Keratinocyte (primary cell): ENCODE results near the gene RXRA. TPM values are rescaled to one million over a fixed set of nuclear protein-coding genes. Genes with fewer than 3 reads are reported as not detected.

Experiments
- DNase-seq: peaks from one replicate; pipeline ENCODE4 v3.0.0-alpha.2; 2011; ENCODE audit warnings: low read depth, missing footprints, low spot score
- FAIRE-seq: peaks from 2 replicates; lab custom pipeline; 2011; peaks lifted over from hg19 to GRCh38; lab: Jason Lieb, UNC
- H2AFZ ChIP-seq: 2 replicates; pipeline ENCODE4 v1.6.0; 2012; ENCODE audit warnings: low read length, control low read depth, inconsistent platforms; ENCODE audit not compliant: control insufficient read depth
- H3K27ac ChIP-seq: 2 replicates; pipeline ENCODE4 v1.5.1; 2011; ENCODE audit warnings: low read length; ENCODE audit not compliant: control insufficient read depth, insufficient read depth
- H3K27me3 ChIP-seq: 3 replicates; pipeline ENCODE4 v1.6.0; 2011; ENCODE audit warnings: low read length; ENCODE audit not compliant: control insufficient read depth, insufficient read depth; ENCODE audit errors: extremely low read depth
- H3K36me3 ChIP-seq, 2 experiments: 2 replicates in 1 of 2; 3 replicates in 1 of 2; pipeline ENCODE4 v1.5.1; 2011; ENCODE audit warnings: low read length in 2 of 2, mild to moderate bottlenecking in 1 of 2; ENCODE audit not compliant: control insufficient read depth in 2 of 2, insufficient read depth in 2 of 2; ENCODE audit errors: extremely low read depth in 1 of 2
- H3K4me1 ChIP-seq: 3 replicates; pipeline ENCODE4 v1.5.1; 2011; ENCODE audit warnings: low read length; ENCODE audit not compliant: control insufficient read depth, insufficient read depth; ENCODE audit errors: extremely low read depth
- H3K4me2 ChIP-seq: 3 replicates; pipeline ENCODE4 v1.6.0; 2011; ENCODE audit warnings: low read depth, low read length; ENCODE audit not compliant: control insufficient read depth, insufficient read depth; ENCODE audit errors: extremely low read depth
- H3K4me3 ChIP-seq, 3 experiments: fragments of 200-600 bp in 1 of 3; sonication (generic) in 1 of 3; 2 replicates in 2 of 3; 3 replicates in 1 of 3; pipeline ENCODE4 v1.5.1; 2011 to 2016; ENCODE audit warnings: low read length in 3 of 3, mild to moderate bottlenecking in 3 of 3, control low read depth in 2 of 3, inconsistent platforms in 1 of 3, low read depth in 1 of 3, mixed read lengths in 1 of 3, mixed run types in 1 of 3, moderate library complexity in 1 of 3; ENCODE audit not compliant: control insufficient read depth in 2 of 3, insufficient read depth in 2 of 3; ENCODE audit errors: extremely low read depth in 1 of 3
- H3K79me2 ChIP-seq: 2 replicates; pipeline ENCODE4 v1.6.0; 2012; ENCODE audit warnings: low read length; ENCODE audit not compliant: control insufficient read depth, insufficient read depth
- H3K9ac ChIP-seq: 3 replicates; pipeline ENCODE4 v1.6.0; 2011; ENCODE audit warnings: low read length; ENCODE audit not compliant: control insufficient read depth, insufficient read depth; ENCODE audit errors: extremely low read depth
- H3K9me1 ChIP-seq: 3 replicates; pipeline ENCODE4 v1.6.0; 2011; ENCODE audit warnings: low read length; ENCODE audit not compliant: control insufficient read depth, insufficient read depth; ENCODE audit errors: extremely low read depth
- H3K9me3 ChIP-seq: 2 replicates; pipeline ENCODE4 v1.5.1; 2012; ENCODE audit warnings: low read depth, low read length; ENCODE audit not compliant: control insufficient read depth
- H4K20me1 ChIP-seq: 3 replicates; pipeline ENCODE4 v1.6.0; 2011; ENCODE audit warnings: low read length; ENCODE audit not compliant: control insufficient read depth, insufficient read depth; ENCODE audit errors: extremely low read depth
- CTCF ChIP-seq, 3 experiments: IDR thresholded peaks in 1 of 3; conservative IDR thresholded peaks in 1 of 3; optimal IDR thresholded peaks in 1 of 3; 2 replicates in 2 of 3; 3 replicates in 1 of 3; pipeline versions ENCODE3 to v1.5.1; 2011; ENCODE audit warnings: low read length in 3 of 3, mild to moderate bottlenecking in 3 of 3, moderate library complexity in 2 of 3, control low read depth in 1 of 3, inconsistent platforms in 1 of 3; ENCODE audit not compliant: insufficient read depth in 2 of 3; ENCODE audit errors: extremely low read depth in 1 of 3
- EZH2 ChIP-seq: IDR thresholded peaks from one replicate; pipeline ENCODE4 v1.6.1; 2012; ENCODE audit warnings: inconsistent platforms, mild to moderate bottlenecking, low read length, moderate library complexity
- dilution Hi-C: fragments of 300-500 bp; cut with MboI; formaldehyde crosslinking; loops from one replicate; pipeline ENCODE4 v1.7.0; 2020; ENCODE audit warnings: low sequenced_read_pairs; ENCODE audit not compliant: extremely low pct_ligation_motif_present
- polyA plus RNA-seq, 5 experiments: library from polyadenylated mRNA; depleted of rRNA in 3 of 5; stranded (reverse) in 3 of 5; stranded (forward) in 1 of 5; unstranded in 1 of 5; fragments of >200 nt; gene quantifications; 1 replicate in 1 of 5; 2 replicates in 3 of 5; 3 replicates in 1 of 5; pipeline versions ENCODE4 v1.2.1 to v1.2.3, GENCODE V29; 2011 to 2012; ENCODE audit warnings: missing spikeins in 2 of 5, low read depth in 1 of 5, low replicate concordance in 1 of 5

RXRA gene
- polyA plus RNA-seq, 1 donor (not counting 4 experiments of a cell fraction or from before 2014, with no cell fraction given): 9.7 TPM

- DNase-seq (no peak), FAIRE-seq (no peak)
- dilution Hi-C loops: no loop called here
- peaks cover 9% of the 10 kb centered on the region for H3K9me1 ChIP-seq
- H4K20me1 ChIP-seq: peaks cover 57% of the 10 kb centered on the region
- peaks cover 3 to 4% of the 10 kb centered on the region in 2 experiments for H3K36me3 ChIP-seq
- no peak for TF ChIP-seq EZH2
- no peak for TF ChIP-seq CTCF (optimal IDR thresholded peaks at IDR 0.05 in 1 of 3, IDR thresholded peaks at IDR 0.05 in 1 of 3, conservative IDR thresholded peaks at IDR 0.05 in 1 of 3; ENCODE audit: extremely low read depth in 1 of 3, insufficient read depth in 2 of 3, low read length in 3 of 3)
- H2AFZ ChIP-seq: no peak overlapping the region
- no peak overlapping the region for H3K9ac ChIP-seq
- H3K9me3 ChIP-seq: no peaks in the 10 kb centered on the region
- no peaks in the 10 kb centered on the region for H3K27me3 ChIP-seq
- no peak overlapping the region for H3K4me3 ChIP-seq
- peaks cover 98% of the 10 kb centered on the region for H3K79me2 ChIP-seq
- H3K4me2 ChIP-seq: no peak overlapping the region
- peaks cover 18% of the 10 kb centered on the region for H3K4me1 ChIP-seq
- H3K27ac ChIP-seq: no peak overlapping the region
Measured at GRCh38 chr9:134337469-134337868, 11.2 kb downstream of the RXRA start.

GRCh38 chr9:134338394-134339182 is 12.3 kb downstream of the RXRA start:
- H3K9me1 ChIP-seq: peaks cover 12% of the 10 kb centered on the region
- H3K79me2 ChIP-seq: peaks cover 97% of the 10 kb centered on the region
- H3K27me3 ChIP-seq: no peaks in the 10 kb centered on the region
- H3K36me3 ChIP-seq: peaks cover 3 to 4% of the 10 kb centered on the region in 2 experiments
- DNase-seq (no peak), FAIRE-seq (no peak)
- dilution Hi-C loops: no loop called here
- H3K9me3 ChIP-seq: no peaks in the 10 kb centered on the region
- peaks cover 17% of the 10 kb centered on the region for H3K4me1 ChIP-seq
- H4K20me1 ChIP-seq: peaks cover 51% of the 10 kb centered on the region
- no peak overlapping the region for H3K4me3 ChIP-seq
- H2AFZ ChIP-seq: no peak overlapping the region
- H3K27ac ChIP-seq: no peak overlapping the region
- no peak overlapping the region for H3K4me2 ChIP-seq
- H3K9ac ChIP-seq: no peak overlapping the region
- no peak for TF ChIP-seq EZH2
- TF ChIP-seq CTCF (optimal IDR thresholded peaks at IDR 0.05 in 1 of 3, IDR thresholded peaks at IDR 0.05 in 1 of 3, conservative IDR thresholded peaks at IDR 0.05 in 1 of 3; ENCODE audit: extremely low read depth in 1 of 3, insufficient read depth in 2 of 3, low read length in 3 of 3): no peak
